Natural killer cell (primary cell): ENCODE data around the gene SLCO1B3. TPM values are rescaled to one million over a fixed set of nuclear protein-coding genes. Genes with fewer than 3 reads are reported as not detected.

ENCODE experiments used
- ATAC-seq, 3 donors: fragments of 150-1000 bp in 2 of 3; fragments of 200-7000 bp in 1 of 3; cut with Tn5 transposase; 1 replicate in 1 of 3; 2 replicates in 2 of 3; pipeline ENCODE4 v1.10.0; 2021; ENCODE audit warnings: mild to moderate bottlenecking in 2 of 3, moderate library complexity in 2 of 3
- DNase-seq, 2 donors: peaks; one replicate each; pipeline versions ENCODE4 v3.0.0 to v3.0.0-alpha.2; 2013 to 2021; ENCODE audit warnings: mixed read lengths in 1 of 2
- H3K27ac ChIP-seq: one replicate; pipeline ENCODE4 v1.5.1; 2013; ENCODE audit warnings: mild to moderate bottlenecking, low read length
- H3K27me3 ChIP-seq: one replicate; pipeline ENCODE4 v1.6.1; 2013; ENCODE audit warnings: low read length; ENCODE audit not compliant: control insufficient read depth, insufficient read depth
- H3K36me3 ChIP-seq: one replicate; pipeline ENCODE4 v1.6.1; 2013; ENCODE audit warnings: low read length; ENCODE audit not compliant: control insufficient read depth, insufficient read depth
- H3K4me1 ChIP-seq: one replicate; pipeline ENCODE4 v1.6.1; 2013; ENCODE audit warnings: low read length; ENCODE audit not compliant: control insufficient read depth, insufficient read depth
- H3K4me3 ChIP-seq: one replicate; pipeline ENCODE4 v1.5.1; 2013; ENCODE audit warnings: low read length
- H3K9me3 ChIP-seq: one replicate; pipeline ENCODE4 v1.6.1; 2013; ENCODE audit warnings: low read length; ENCODE audit not compliant: control insufficient read depth, insufficient read depth
- H3K27ac Mint-ChIP-seq, 2 donors: one replicate each; pipeline ENCODE4 v1.8.0; 2022; ENCODE audit warnings: mild to moderate bottlenecking in 2 of 2, mixed read lengths in 2 of 2, moderate library complexity in 1 of 2
- H3K27me3 Mint-ChIP-seq, 2 donors: one replicate each; pipeline ENCODE4 v1.8.0; 2022; ENCODE audit warnings: low read depth in 2 of 2, mixed read lengths in 2 of 2
- H3K36me3 Mint-ChIP-seq: one replicate; pipeline ENCODE4 v1.8.0; 2022; ENCODE audit warnings: mixed read lengths
- H3K4me1 Mint-ChIP-seq, 2 donors: one replicate each; pipeline ENCODE4 v1.8.0; 2022; ENCODE audit warnings: mixed read lengths in 2 of 2
- H3K4me3 Mint-ChIP-seq: one replicate; pipeline ENCODE4 v1.8.0; 2022; ENCODE audit warnings: mild to moderate bottlenecking, moderate library complexity, mixed read lengths
- H3K9me3 Mint-ChIP-seq, 2 donors: one replicate each; pipeline ENCODE4 v1.8.0; 2022; ENCODE audit warnings: mixed read lengths in 2 of 2
- CTCF ChIP-seq: fragments of 200-600 bp; IDR thresholded peaks from one replicate; pipeline ENCODE4 v1.8.0; 2022; ENCODE audit warnings: antibody characterized with exemption
- WGBS: methylation state at CpG from one replicate; pipeline ENCODE4 v1.1.7; 2013; ENCODE audit warnings: missing lambda C conversion rate; ENCODE audit not compliant: insufficient coverage; 5-methylcytosine and 5-hydroxymethylcytosine counted together
- intact Hi-C: fragments of 100-400 bp; cut with micrococcal nuclease; formaldehyde crosslinking; loops from one replicate; pipeline ENCODE4 v1.14.2; 2022
- total RNA-seq, 4 donors: library from RNA; stranded (reverse); fragments of 120-200 nt in 1 of 4; gene quantifications; one replicate each; pipeline versions ENCODE4 v1.2.3 to v1.2.4, GENCODE V29; 2013 to 2022

The SLCO1B3 gene
- total RNA-seq, 3 donors from 2014 or later (not counting 1 experiment from before 2014, with no cell fraction given) = not detected

GRCh38 chr12:20830456-20830855, 20.0 kb downstream of the SLCO1B3 start:
- no peaks in the 10 kb centered on the region for H3K4me1 Mint-ChIP-seq
- H3K4me3 Mint-ChIP-seq = no peak overlapping the region
- H3K36me3 ChIP-seq = no peaks in the 10 kb centered on the region
- H3K4me1 ChIP-seq = no peaks in the 10 kb centered on the region
- intact Hi-C loops = no loop called here
- 86% methylated on average over 1 of the region's 1 CpG for WGBS
- no peak for DNase-seq
- peaks cover 3 to 11% of the 10 kb centered on the region in 2 donors for H3K9me3 Mint-ChIP-seq
- H3K27ac Mint-ChIP-seq = no peak overlapping the region
- H3K27me3 Mint-ChIP-seq = no peaks in the 10 kb centered on the region
- no peak overlapping the region for H3K27ac ChIP-seq
- H3K36me3 Mint-ChIP-seq = no peaks in the 10 kb centered on the region
- no peak overlapping the region for H3K4me3 ChIP-seq
- no peaks in the 10 kb centered on the region for H3K9me3 ChIP-seq
- ATAC-seq = no peak
- no peaks in the 10 kb centered on the region for H3K27me3 ChIP-seq
- TF ChIP-seq CTCF = no peak

GRCh38 chr12:20832911-20833310, 22.4 kb downstream of the SLCO1B3 start:
- no peak overlapping the region for H3K4me3 Mint-ChIP-seq
- no peak for TF ChIP-seq CTCF
- Histone ChIP-seq H3K36me3 (no peaks in the 10 kb centered on the region), H3K4me3 (no peak overlapping the region), H3K27me3 (no peaks in the 10 kb centered on the region), H3K4me1 (no peaks in the 10 kb centered on the region), H3K27ac (no peak overlapping the region), H3K9me3 (no peaks in the 10 kb centered on the region)
- no peaks in the 10 kb centered on the region for H3K27me3 Mint-ChIP-seq
- H3K4me1 Mint-ChIP-seq = no peaks in the 10 kb centered on the region
- no peak for DNase-seq
- no peaks in the 10 kb centered on the region for H3K36me3 Mint-ChIP-seq
- intact Hi-C loops = no loop called here
- peaks cover 8 to 14% of the 10 kb centered on the region in 2 donors for H3K9me3 Mint-ChIP-seq
- H3K27ac Mint-ChIP-seq = no peak overlapping the region
- 95% methylated on average over 4 of the region's 4 CpGs for WGBS
- no peak for ATAC-seq

GRCh38 chr12:20852649-20853048, 42.1 kb downstream of the SLCO1B3 start:
- no peak for ATAC-seq
- Mint-ChIP-seq H3K4me1 (no peaks in the 10 kb centered on the region), H3K27ac (no peak overlapping the region), H3K4me3 (no peak overlapping the region), H3K9me3 (peaks cover 13 to 24% of the 10 kb centered on the region in 2 donors), H3K36me3 (peaks cover 8% of the 10 kb centered on the region), H3K27me3 (no peaks in the 10 kb centered on the region)
- DNase-seq = no peak
- Histone ChIP-seq H3K4me1 (no peaks in the 10 kb centered on the region), H3K27ac (no peak overlapping the region), H3K27me3 (no peaks in the 10 kb centered on the region), H3K36me3 (no peaks in the 10 kb centered on the region), H3K9me3 (no peaks in the 10 kb centered on the region), H3K4me3 (no peak overlapping the region)
- intact Hi-C loops = no loop called here
- TF ChIP-seq CTCF = no peak

GRCh38 chr12:20863056-20863455, 52.6 kb downstream of the SLCO1B3 start:
- ATAC-seq = no peak
- Histone ChIP-seq H3K27me3 (no peaks in the 10 kb centered on the region), H3K27ac (no peak overlapping the region), H3K4me1 (no peaks in the 10 kb centered on the region), H3K4me3 (no peak overlapping the region), H3K9me3 (no peaks in the 10 kb centered on the region), H3K36me3 (no peaks in the 10 kb centered on the region)
- H3K27ac Mint-ChIP-seq = no peak overlapping the region
- WGBS = 89% methylated on average over 3 of the region's 3 CpGs
- intact Hi-C loops = no loop called here
- TF ChIP-seq CTCF = no peak
- no peaks in the 10 kb centered on the region for H3K27me3 Mint-ChIP-seq
- H3K4me3 Mint-ChIP-seq = no peak overlapping the region
- no peaks in the 10 kb centered on the region for H3K4me1 Mint-ChIP-seq
- H3K36me3 Mint-ChIP-seq = no peaks in the 10 kb centered on the region
- peaks cover 16 to 26% of the 10 kb centered on the region in 2 donors for H3K9me3 Mint-ChIP-seq
- no peak for DNase-seq
